HG02798 (cell line): Measurements from ENCODE around the gene C4orf33.
"Not testable (repeated sequence)": the region's sequence is repeated elsewhere in the genome, so short reads cannot be mapped to it uniquely, and the experiment has no call there.

Source experiments
- ATAC-seq: cut with Tn5 transposase; IDR thresholded peaks from one replicate; pipeline ENCODE4 v1.9.1; 2021; ENCODE audit warnings: mild to moderate bottlenecking; ENCODE audit not compliant: unreplicated experiment, poor library complexity

The C4orf33 gene

GRCh38 chr4:129117705-129118104, 21.8 kb downstream of the C4orf33 start:
- no peak for ATAC-seq

GRCh38 chr4:129126614-129127013, 30.7 kb downstream of the C4orf33 start:
- not testable (repeated sequence) for ATAC-seq

- no peak for ATAC-seq
Measured at GRCh38 chr4:129129143-129129542, 33.2 kb downstream of the C4orf33 start.

DNA sequence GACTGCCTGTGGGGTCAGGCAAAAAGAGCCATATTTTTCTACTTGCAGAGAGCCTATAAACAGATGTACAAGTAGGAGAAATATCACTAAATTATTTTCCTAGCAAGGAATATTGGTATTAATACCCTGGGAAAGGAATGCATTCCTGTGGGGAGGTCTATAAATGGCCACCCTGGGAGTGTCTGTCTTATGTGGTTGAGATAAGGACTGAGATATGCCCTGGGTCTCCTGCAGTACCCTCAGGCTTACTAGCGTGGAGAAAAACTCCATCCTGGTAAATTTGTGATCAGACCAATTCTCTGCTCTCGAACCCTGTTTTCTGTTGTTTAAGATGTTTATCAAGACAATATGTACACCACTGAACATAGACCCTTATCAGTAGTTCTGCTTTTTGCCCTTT, 35.4 kb downstream of the C4orf33 start:
- ATAC-seq = no peak

GRCh38 chr4:129136433-129136832, 40.5 kb downstream of the C4orf33 start:
- no peak for ATAC-seq

DNA sequence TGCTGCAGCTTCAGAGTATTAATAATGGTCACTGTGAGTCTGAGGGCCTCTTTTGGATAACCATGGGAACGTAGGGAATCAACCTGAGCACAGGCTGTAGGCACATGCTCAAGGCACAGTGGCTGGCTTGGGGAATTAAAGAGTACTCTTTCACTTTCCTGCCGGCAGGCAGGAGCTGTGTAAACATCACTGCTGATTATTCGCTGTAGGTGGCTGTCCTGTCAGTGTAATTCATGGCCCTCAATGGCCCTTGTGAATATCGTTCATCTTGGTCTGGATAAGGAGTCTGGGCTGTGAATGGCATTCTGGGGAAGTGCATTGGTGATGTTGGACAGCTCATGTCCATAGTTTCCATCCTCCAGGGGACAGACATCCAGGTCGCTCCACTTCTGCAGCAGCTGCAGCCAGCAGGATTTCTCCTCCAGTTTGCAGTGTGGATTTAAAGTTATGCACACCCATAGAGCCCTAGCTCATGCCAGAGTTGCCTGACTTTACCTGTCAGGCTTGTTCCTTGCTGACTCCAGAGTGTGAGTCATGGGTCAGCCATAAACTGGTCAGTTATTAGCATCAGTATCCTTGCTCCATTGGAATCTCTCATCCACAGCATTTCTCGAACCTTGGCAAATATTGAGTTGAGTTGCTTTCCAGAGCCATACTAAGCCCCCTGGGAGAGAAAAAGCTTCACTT, 43.0 kb downstream of the C4orf33 start:
- ATAC-seq = no peak

DNA sequence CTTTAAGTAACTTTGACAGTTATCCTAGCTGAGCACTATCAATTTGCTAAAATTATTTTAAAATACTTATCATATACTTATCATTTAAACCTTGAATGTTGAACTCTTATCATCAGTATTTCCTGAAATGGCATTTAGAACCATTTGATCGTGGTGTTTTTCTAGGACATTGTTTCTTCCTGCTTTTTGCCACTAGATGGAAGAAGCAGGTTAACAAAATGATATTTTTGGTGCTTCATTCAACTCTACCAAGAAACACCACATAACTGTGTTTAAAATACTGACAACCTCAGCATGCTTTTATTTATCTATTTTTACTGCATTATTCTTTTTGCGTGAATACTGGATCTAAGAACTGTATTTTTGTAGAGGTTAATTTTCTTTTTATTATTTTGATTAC, 44.6 kb downstream of the C4orf33 start:
- ATAC-seq = no peak

- no peak for ATAC-seq
Measured at GRCh38 chr4:129143359-129143758, 47.4 kb downstream of the C4orf33 start.

DNA sequence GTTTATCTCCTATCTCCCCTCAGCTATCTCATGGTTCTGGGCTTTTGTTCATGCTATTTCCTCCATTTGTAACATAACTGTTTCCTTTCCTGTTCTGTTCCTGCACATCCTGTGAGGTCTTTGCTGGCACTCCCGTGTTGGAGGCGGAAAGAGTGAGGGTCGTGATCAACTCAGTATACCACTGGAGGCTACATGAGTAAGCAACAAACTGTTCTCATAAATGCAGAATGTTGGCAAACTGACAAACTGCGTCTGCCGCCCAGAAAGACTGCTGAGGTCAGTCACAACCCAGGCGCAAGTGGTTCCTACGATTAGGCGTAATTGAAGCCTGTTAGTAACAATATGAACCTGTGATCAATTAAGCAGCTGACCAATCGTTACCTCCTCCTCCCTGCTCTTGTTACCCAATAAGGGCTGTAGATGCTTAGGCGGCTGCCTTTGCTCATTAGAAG, 48.8 kb downstream of the C4orf33 start:
- no peak for ATAC-seq

DNA sequence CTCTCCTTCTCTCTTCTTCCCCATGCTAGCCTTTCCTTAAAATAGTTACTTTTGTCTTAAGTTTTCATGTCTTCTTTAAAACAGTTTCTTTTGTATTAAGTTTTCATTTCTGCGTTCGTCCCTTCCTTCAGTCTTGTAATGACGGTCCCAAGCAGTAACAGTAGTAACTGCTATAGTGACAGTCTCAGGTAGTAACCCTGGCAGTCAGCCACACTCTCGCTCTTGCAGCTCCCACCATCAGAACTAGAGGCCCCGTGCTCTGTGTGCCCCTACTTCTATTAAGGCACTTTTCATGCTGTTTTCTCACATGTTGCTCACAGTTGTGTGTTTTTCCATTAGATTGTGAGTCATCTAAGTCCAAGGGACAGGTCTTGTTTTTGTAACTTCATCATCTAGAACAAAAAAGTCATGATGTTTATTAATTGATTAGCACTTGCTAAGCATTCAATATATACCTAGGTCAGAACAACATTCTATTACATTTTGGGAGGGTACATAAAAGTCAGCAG, 49.3 kb downstream of the C4orf33 start:
- no peak for ATAC-seq

- ATAC-seq = no peak
Measured at GRCh38 chr4:129146639-129147038, 50.7 kb downstream of the C4orf33 start.

DNA sequence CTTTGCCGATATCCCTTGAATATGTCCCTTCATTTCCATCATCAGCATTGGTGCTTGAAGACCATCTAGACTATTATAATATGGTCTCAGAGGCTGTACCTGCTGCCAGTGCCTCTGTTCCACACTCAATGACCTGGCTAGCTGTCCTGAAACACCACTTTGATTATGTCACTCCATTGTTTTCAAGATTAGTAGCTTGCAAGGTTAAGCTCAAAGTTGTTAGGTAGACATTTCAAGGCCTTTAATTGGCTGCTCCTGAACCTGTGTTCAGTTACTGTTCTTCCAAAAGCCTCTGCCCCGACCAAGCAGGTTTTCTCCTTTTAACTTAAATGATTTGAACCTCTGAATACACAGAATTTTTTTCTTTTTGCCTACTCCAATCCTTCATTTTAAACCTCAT, 52.9 kb downstream of the C4orf33 start:
- ATAC-seq = no peak

DNA sequence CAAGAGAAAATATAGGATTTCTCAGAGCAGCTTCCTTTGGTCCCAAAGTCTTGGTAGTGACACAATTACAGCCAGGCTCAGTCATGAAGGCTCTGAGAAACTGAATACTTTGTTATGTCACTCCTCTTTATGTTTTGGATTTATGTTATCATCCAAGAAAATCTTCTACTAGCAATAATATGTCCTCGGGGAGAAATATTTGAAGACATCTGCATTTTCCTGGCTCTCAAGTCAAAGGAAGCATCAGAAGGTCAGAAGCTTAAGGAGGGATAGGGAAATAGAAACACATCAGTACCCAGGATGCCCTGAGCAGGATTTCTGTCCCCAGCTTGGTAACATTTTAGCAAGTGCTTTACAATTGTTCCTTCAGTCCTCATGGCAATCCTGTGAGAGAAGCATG, 54.0 kb downstream of the C4orf33 start:
- no peak for ATAC-seq

GRCh38 chr4:129152350-129152749, 56.4 kb downstream of the C4orf33 start:
- no peak for ATAC-seq

- ATAC-seq = no peak
Measured at GRCh38 chr4:129153700-129154099, 57.7 kb downstream of the C4orf33 start.

DNA sequence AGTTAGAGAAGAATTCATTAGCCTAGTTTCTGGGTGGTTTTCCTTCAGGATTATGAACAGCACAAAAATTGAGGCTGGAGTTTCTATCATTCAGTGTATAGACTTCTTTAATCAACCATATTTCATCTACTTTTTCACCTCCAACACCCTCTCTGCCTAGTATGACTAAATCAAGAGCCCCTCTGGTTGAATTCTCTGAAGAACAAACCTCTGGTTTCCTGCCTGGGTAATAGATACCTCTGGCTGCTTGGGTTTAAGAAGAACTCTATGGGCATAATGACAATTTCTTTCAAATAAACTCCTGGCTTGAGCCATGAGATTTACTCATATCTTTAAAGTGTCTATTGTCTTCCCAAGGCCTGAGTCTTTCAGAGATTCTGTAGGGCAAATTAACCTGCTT, 66.5 kb downstream of the C4orf33 start:
- no peak for ATAC-seq

- ATAC-seq = no peak
Measured at GRCh38 chr4:129163427-129163826, 67.5 kb downstream of the C4orf33 start.

DNA sequence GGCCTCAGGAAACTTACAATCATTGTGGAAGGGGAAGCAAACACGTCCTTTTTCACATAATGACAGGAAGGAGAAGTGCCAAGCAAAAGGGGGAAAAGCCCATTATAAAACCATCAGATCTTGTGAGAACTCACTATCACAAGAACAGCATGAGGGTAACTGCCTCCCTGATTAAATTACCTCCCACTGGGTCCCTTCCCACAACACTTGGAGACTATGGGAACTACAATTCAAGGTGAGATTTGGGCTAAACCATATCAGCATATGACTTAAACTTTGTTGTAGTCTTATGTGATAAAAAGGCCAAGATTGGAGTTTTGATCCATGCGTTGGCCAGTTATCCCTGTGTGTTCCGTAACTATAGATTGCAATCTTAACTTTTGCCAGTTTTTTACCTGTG, 68.3 kb downstream of the C4orf33 start:
- ATAC-seq = no peak
